HG02852 (cell line): ENCODE results near the gene POLE2.
"Not testable (repeated sequence)": the region's sequence is repeated elsewhere in the genome, so short reads cannot be mapped to it uniquely, and the experiment has no call there.

Experiments used
- ATAC-seq: cut with Tn5 transposase; IDR thresholded peaks from one replicate; pipeline ENCODE4 v1.9.1; 2021; ENCODE audit warnings: mild to moderate bottlenecking, moderate library complexity; ENCODE audit not compliant: unreplicated experiment

POLE2 gene

GRCh38 chr14:49670475-49670874 is 17.5 kb downstream of the POLE2 start:
- ATAC-seq, result no peak

GRCh38 chr14:49659526-49660455 is 28.2 kb downstream of the POLE2 start:
- no peak for ATAC-seq

DNA sequence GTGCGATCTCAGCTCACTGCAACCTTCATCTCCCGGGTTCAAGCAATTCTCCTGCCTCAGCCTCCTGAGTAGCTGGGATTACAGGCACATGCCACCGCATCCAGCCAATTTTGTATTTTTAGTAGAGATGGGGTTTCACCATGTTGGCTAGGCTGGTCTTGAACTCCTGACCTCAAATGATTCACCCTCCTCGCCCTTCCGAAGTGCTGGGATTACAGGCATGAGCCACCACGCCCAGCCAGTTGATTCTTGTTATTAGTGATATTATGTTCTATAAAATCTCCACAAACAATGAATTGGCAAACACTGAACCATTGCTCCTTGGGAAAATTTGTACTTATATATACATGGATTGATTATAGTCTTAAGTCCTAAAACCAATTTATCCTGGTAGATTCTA is 30.5 kb downstream of the POLE2 start:
- not testable (repeated sequence) for ATAC-seq

DNA sequence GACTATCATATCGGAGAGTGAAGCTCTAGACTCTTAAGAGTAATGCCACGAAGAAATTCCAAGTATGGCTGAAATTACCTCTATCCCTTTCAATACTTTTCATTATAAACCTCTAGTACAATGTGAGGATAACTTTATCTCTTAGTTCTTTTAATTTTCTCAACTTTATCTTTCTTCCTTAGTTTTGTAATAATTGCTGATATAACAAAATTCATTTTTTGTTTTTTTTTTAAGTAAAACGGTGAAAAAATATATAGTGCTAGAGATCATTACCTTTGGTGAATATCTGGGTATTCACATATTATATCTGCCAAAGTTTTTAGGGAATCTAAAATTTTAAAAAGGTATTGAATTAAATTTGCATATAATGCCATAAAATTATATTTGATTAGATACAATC is 33.5 kb downstream of the POLE2 start:
- no peak for ATAC-seq

DNA sequence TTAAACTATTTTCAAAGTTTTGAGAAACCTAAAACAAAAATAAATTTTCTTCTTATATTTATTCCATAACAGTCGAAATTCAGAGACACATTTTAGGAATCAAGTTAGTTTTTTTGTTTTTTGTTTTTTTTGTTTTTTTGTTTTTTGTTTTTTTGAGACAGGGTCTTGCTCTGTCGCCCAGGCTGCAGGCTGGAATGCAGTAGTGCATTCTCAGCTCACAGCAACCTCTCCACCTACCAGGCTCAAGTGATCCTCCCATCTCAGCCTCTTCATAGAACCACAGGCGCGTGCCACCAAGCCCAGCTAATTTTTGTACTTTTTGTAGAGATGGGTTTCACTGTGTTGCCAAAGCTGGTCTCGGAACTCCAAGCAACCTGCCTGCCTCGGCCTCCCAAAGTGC is 34.5 kb downstream of the POLE2 start:
- ATAC-seq, result no peak

- no peak for ATAC-seq
Observed at GRCh38 chr14:49642163-49642562, 45.9 kb downstream of the POLE2 start.

GRCh38 chr14:49641697-49642129 is 46.3 kb downstream of the POLE2 start:
- no peak for ATAC-seq

GRCh38 chr14:49640540-49641417 is 47.2 kb downstream of the POLE2 start:
- no peak for ATAC-seq

DNA sequence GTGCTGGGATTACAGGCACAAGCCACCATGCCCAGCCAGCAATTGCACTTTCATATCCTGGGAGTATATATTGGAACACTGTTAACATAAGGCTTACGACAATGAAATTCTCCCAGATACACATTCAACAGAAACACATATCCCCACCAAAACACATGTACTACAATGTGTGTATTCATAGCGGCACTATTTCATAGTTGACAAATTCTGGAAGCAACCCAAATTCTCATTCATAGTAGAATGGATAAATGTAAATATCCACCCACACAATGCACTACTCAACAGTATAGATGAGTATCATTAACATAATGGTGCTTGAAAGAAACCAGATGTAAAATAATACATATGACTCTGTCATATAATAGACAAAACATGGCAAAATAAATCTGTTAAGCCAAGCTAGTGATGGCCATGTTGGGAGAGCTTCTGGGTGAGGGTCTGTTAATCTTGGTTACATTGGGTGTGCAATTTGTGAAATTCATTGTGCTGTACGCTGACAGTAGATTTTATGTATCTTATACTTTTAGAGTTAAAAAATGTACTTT is 50.4 kb downstream of the POLE2 start:
- no peak for ATAC-seq

- no peak for ATAC-seq
Observed at GRCh38 chr14:49636866-49637265, 51.1 kb downstream of the POLE2 start.

GRCh38 chr14:49634547-49635334 is 53.3 kb downstream of the POLE2 start, which contains the start of gene DNAAF2:
Gene DNAAF2 (minus strand): TSS chr14:49635244. CDS start chr14:49635149, 95 bp downstream.
- peak; percentile 25 for ATAC-seq

DNA sequence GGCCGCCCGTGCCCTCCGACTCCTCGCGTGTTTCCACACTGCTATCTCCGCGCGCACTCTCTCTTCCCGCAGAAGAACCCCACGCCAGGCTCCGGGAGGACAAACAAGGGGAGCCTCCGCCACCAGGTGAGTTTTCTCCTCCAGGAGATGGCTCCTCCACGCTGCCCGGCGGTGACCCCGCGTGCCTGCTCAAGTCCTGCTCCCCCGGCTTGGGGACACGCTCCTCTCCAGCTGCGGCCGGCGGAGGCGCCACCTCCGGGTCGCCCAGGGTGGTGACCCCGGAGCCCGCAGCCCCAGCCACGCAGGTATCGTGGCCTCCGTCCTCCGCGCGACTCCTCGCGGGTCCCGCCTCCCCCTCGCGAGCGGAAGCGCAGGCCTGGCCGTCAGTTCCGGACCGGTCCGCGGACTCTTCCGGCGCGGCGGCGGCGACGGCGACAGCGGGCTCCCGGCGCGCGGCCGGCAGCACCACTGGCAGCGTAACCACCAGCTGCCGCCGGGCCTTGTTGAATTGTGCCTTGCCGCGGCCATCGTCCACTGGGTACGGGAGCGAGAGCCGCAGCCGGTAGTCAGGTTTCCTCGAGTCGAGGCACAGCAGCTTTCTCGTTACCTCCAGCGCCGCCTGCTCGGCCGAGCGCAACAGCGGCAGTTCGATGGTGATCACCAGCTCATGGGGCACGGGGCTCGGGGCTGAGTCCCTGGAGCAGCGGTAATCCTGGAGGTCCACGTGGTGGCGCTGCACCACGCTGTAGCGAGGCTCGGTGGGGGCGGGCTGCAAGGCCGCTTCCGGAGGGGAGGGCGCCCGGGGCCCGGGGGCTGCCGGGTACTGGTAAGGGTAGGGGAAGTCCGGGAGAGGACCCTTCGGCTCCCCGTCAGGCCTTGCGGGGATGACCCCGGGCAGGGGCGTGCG is 54.1 kb downstream of the POLE2 start:
- peak; percentile 81 for ATAC-seq

DNA sequence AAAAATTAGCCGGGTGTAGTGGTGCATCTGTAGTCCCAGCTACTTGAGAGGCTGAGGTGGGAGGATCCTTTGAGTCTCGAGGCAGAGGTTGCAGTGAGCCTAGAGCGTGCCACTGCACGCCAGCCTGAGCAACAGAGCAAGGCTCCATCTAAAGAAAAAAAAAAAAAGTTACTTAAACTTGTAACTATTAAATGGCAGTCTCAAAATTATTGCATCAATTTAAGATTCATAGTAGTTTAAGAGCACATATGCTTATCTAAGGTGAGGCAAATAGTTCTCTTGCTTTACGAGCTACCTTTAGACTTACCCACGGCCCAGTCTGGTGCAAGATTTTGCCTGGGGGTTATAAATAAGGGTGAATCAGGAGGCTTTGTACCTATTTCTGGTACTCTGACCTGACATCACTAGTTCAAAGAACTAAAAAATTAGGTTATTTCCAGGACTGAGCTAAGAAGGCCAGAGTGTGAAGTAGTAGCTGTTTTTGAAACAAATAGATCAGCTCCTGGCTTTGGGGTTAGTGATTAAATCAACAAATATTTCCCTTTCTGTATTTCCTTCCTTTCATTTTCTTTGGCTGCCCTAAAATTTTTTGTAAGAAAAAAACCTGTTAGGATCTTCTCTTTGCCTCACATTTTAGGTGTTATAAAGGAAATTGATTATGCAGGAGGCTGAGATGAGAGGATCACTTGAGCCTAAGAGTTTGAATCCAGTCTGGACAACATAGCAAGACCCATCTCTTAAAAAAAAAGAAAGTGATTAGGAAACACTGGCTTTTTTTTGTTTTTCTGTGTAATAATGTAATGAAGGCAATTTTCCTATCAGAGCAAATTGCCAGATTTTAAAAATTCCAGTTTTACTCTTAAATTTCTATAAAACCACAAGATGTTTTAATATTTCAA is 63.8 kb downstream of the POLE2 start:
- ATAC-seq, result no peak

DNA sequence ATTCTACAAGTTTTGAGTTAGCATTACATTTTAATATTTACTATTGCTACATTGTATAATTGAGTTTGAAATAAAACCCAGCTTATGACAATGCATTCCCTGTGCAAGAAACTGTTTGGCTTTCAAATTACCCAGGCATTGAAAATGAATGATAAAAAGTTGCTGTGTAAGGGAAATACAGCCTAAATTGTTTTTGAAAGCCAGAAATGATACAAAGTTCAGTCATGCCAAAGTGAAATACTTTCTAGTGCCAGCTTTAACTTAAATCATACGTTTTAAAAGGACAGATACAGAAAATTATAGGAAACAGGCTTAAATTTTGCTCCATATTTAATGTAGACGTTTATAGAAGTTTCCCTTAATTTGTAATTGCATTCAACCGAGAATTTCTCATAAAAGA is 64.6 kb downstream of the POLE2 start:
- ATAC-seq, result no peak

GRCh38 chr14:49622022-49622607 is 65.9 kb downstream of the POLE2 start:
- ATAC-seq, result no peak

- peak; percentile 30 for ATAC-seq
Observed at GRCh38 chr14:49621114-49621881, 66.7 kb downstream of the POLE2 start.
